ENCODE data around the gene TAS2R20.
"Not testable (repeated sequence)": the region's sequence is repeated elsewhere in the genome, so short reads cannot be mapped to it uniquely, and the experiment has no call there.

TAS2R20 gene

GRCh38 chr12:10998204-10998603 lies at the start of gene TAS2R20:
Gene TAS2R20 (minus strand): TSS chr12:10998304. CDS start chr12:10997875, 429 bp downstream.
- no peak for DNase-seq

DNA sequence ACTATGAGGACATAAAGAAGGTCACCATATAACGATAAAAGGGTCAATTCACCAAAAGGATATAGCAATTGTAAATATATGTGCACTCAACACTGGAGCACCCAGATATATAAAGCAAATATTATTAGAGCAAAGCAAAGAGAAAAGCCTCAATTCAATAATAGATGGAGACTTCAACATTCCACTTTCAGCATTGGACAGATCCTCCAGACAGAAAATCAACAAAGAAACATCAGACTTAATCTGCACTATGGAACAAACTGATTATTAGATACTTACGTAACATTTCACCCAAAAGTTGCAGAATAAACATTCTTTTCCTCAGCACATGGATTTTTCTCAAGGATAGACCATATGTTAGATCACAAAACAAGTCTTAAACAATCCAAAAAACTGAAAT lies 43.3 kb upstream of the TAS2R20 start:
- not testable (repeated sequence) for DNase-seq

DNA sequence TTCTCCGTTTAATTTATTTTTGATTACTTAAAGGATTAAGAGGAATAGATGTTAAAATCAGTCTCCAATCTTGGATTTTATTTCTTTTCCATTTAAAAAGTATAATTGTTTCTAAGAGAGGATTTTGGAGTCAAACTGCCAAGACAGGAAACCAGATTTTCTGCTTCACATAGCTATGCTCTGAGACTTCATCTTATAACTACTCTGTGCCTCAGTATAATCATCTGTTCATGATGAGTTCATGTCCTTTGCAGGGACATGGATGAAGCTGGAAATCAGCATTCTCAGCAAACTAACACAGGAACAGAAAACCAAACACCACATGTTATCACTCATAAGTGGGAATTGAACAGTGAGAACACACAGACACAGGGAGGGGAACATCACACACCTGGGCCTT lies 42.1 kb upstream of the TAS2R20 start:
- peak; percentile 10 for DNase-seq

DNA sequence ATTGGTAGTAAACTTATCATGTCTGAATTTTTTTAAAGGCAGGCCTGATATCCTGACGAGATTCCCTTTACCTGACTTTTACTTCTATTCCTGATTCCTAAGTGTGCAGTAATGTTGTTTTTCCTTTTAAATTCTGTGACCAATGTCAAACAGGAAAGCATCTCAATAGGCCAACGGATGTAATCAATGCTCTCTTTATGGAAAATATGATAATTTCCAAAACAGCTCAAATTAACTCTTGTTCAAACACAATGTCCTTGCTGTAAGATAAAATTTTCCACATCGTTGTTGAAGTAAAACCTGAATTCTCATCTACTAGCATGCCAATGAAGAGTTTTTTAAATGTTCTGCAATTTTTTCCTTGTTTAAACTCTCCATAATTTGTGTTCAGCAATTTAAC lies 41.1 kb upstream of the TAS2R20 start:
- no peak for DNase-seq

GRCh38 chr12:11033959-11034358 lies 35.9 kb upstream of the TAS2R20 start:
- DNase-seq, result not testable (repeated sequence)

GRCh38 chr12:11031307-11031706 lies 33.2 kb upstream of the TAS2R20 start, which contains the start of gene TAS2R31:
Gene TAS2R31 (minus strand): TSS chr12:11031407. CDS start chr12:11031335, 72 bp downstream.
- DNase-seq, result no peak

DNA sequence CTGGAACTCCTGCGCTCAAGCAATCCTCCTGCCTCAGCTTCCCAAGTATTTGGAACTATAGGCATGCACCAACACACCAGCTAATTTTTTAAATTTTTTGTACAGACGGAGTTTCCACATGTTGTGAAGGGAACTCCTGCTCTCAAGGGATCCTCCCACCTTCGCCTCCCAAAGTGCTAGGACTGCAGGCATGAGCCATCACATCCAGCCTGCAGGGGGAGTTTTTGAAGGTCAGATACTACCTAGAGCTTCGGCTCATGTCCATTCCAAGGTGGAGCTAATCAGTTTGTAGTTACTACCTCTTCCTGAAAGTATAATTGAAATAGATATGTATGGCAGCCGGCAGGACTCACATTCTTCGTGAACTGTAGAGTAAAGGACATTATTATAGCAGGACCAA lies 28.0 kb upstream of the TAS2R20 start:
- no peak for DNase-seq

DNA sequence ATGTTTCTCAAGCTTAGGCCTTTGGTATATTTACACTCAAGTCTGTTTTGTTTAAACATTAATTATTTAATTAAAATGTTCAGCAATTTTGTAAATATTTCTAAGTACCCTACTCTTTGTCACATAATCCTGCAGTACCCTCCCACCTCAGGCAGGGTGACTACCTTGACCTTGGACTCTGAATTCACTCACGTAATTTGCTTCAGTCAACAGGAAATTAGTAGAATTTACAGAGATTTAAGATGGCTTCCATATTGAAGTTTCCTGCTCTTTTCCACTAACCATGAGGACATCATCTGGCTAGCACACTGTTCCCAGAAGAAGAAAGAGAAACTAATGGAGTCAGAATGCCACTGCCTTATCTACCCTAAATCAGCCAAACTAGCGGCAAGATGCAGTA lies 25.3 kb upstream of the TAS2R20 start:
- no peak for DNase-seq

DNA sequence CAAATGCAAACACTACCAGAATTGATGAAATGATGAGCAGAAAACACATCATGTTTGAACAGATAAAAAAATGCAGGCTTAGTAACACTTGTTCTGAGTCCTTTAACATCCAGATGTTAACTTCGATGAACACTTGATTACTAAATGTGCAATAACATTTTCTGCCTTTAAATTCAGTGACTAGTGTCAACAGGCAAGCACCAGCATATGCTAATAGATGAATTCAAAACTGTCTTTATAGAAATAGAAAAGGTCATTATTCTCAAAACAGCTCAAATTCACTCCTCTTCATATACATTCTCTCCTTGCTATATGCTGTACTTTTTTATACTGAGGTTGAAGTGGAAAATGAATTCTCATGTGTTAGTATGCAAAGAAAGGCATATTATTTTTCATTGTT lies 24.4 kb upstream of the TAS2R20 start, which contains the start of gene TAS2R19:
Gene TAS2R19, minus strand, starts transcription at position 101 of the 400 bp plus-strand sequence. Its CDS starts 49 bp downstream, at position 52.
- no peak for DNase-seq

- no peak for DNase-seq
These were observed 18.8 kb upstream of the TAS2R20 start for GRCh38 chr12:11016937-11017336.

DNA sequence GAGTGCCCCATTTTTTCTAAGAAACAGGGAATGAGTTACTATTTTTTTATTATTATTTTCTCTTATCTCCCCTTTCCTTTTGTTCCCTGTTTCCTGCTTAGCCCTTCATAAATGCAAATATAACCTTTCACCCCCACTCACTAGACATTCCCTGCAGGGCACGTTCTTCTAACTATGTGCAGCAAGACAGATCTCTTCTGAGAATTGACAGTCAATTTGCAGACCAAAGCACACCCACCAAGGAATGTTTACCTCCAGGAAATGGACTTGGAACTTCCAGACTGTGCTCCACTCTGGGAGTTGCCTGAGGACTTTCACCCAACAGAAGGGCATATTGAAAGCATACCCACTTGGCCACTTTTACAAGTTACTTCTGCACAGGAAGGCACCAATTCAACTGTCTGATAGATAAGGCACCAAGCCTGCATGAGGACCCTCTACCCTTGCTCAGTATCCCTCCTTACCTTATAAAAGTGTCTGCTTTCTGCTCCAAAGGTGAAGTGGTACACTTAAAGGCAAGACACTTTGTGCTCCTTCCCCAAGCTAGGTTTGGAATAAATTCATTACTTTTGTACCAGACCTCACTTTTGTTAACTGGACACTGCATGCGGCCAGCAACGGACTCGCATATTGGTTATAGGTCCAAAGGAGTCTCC lies 17.8 kb upstream of the TAS2R20 start:
- DNase-seq, result no peak

GRCh38 chr12:11014234-11014633 lies 16.1 kb upstream of the TAS2R20 start:
- DNase-seq, result peak; percentile 10

DNA sequence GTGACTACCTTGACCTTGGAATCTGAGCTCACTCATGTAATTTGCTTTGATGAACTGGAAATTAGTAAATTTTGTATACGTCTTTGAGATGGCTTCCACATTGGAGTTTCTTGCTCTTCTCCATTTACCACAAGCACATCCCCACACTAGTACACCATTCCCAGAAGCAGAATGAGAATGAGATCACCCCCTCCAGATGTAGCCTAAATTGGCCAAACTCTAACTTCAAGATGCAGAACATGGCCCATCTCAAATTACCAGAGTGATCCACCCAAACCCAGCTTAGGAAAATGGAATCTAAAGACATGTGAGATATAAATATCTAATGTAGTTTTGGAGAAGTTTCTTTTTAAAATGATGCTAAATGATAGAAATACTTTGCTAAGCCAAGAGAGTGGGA lies 9.5 kb upstream of the TAS2R20 start:
- DNase-seq, result no peak

GRCh38 chr12:10994307-10994706 lies 3.8 kb downstream of the TAS2R20 start:
- DNase-seq, result no peak

DNA sequence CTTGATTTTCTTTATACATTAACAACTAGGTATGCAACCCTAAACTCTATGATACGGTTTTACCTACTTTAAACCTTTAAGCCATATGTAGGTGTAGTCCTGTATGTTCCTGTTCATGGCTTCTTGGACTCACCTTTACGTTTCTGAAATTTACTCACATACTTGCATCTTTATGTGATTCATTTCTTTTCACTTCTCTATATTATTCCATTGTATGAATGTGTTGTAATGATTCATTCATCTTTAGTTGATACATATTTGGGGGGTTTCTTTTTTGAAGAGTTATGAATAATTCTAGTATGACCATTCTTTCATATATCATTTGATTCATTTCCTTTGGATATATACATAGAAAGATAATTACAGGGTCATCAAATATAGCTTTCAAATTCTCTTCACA lies 9.0 kb downstream of the TAS2R20 start:
- no peak for DNase-seq

GRCh38 chr12:10986812-10987211 lies 11.3 kb downstream of the TAS2R20 start, which contains the start of gene TAS2R50:
Gene TAS2R50 (minus strand): TSS chr12:10986912. CDS start chr12:10986860, 52 bp downstream.
- no peak for DNase-seq

- no peak for DNase-seq
These were observed 15.9 kb downstream of the TAS2R20 start for GRCh38 chr12:10982244-10982643.

- DNase-seq, result no peak
These were observed 23.1 kb downstream of the TAS2R20 start for GRCh38 chr12:10974965-10975364.

DNA sequence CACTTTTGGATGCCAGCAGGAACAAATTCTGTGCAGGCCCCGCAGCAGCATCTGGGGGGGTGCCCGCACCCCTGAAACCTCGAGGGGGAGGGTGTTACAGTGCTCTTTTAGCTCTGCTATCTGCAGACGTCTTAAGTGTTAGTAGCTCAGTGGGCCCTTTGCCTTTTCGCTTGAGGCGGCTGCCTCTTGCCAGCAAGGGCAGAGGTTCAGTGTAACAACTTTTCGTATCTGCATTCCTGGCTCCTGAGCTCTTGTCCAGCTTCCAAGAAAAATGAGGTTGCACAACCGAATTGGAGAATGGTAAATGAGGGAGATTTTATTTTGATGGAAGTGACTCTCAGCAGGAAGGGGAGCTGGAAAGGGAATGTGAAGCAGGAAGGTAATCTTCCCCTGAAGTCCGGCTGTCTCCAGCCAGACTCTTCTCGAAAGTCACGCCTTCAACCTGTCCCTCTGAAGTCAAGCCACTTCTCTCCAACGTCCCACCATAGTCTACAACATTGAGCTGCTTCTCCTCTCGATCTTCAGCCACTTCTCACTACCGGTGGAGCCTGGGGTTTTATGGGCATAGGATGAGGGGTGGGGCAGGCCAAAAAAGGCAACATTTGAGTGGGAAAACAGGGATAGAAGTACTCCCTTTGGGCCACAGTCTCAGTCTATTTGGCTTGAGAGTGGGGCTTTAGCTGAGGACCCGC lies 29.2 kb downstream of the TAS2R20 start:
- peak; percentile 51 for DNase-seq

- peak; percentile 52 for DNase-seq
These were observed 30.7 kb downstream of the TAS2R20 start for GRCh38 chr12:10967409-10967808.

DNA sequence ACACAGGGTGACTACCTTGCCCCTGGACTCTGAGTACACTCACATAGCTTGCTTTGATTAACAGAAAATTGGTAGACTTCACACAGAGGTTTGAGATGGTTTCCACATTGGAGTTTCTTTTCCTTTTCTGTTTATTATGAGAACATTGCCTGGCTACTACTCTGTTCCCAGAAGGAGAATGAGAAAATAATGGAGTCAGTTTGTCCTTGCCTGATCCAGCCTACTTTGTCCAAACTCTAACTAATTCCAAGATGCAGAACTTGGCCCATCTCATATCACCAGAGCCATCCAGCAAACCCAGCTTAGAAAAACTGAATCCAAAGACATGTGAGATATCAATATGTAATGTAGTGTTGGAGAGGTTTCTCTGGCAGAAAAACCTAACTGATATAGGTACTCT lies 31.8 kb downstream of the TAS2R20 start:
- DNase-seq, result no peak

DNA sequence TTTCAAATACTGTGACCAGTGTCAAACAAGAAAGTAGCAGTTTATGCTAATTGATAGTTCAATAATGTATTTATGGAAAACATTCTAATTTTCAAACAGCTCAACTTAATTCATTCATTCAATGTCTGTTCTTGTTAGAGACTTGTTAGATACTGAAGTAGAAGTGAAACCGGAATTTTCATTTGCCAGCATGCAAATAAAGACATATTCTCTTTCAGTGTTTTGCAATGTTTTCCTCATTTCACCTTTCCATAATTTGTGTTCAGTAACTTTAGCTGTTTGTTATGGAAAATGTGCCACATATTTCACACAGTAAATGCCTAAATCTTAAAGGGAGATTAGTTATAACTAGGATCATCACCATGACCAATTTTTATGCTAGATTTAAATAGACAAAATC lies 32.6 kb downstream of the TAS2R20 start:
- DNase-seq, result no peak

DNA sequence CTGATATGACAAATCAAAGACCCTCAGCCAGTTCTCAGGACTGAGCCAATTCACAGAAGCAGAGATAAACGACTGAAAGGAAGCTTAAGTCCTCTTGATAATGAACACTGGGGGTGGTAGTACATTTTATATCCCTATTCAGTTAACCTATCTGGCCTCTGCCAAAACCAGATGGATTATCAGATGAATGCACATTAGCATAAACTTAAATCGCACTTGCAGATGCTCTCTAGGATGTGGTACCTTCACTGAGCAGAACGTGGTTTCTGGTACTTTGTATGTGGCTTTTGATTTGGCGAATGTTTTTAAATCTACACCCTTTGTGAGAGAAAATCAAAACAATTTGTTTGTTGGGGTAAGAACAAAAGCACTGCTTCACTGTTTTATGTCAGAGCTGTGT lies 37.9 kb downstream of the TAS2R20 start:
- DNase-seq, result no peak

DNA sequence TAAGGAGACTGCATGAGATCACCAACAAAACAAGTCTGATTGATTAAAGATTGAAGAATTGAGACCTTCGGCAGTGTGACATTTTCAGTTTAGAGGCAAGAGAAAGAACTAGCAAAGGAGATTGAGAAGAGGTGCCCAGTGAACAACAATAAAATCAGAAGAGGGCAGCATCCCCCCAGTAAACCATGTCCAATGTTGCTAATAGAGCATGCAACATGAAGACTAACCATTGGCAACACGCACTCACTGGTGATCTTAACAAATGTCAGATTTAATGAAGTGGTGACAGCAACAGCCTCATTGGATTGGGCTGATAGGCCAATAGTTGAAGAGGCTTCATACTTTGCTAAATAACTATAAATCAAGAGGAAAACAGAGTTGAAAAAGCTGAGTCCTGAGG lies 38.3 kb downstream of the TAS2R20 start:
- DNase-seq, result peak; percentile 6

Data from fibroblast of skin of right biceps (primary cell).